GM18508 (cell line): ENCODE results near the gene PYCARD.

Experiments used
- ATAC-seq: cut with Tn5 transposase; IDR thresholded peaks from one replicate; pipeline ENCODE4 v1.9.1; 2021; ENCODE audit warnings: moderate number of reproducible peaks; ENCODE audit not compliant: insufficient read depth, unreplicated experiment

PYCARD gene

DNA sequence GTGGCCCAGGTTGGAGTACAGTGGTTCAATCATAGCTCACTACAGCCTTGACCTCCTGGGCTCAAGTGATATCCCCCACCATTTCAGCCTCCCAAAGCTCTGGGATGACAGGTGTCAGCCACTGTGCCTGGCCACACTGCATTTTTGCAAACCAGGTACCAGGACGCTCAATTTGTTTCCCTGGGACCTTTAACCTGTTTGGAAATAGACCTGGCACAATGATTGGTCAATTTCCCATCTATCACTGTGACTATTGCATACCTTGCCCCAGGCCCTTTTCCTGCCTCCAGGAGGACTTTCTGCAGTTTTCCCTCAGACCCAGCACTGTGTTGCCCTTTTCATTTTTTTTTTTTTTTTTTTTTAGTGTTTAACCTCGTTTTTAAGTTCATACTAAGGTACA, 33.7 kb downstream of the PYCARD start:
- ATAC-seq, result no peak

GRCh38 chr16:31167315-31167714, 35.2 kb downstream of the PYCARD start:
- ATAC-seq, result no peak

DNA sequence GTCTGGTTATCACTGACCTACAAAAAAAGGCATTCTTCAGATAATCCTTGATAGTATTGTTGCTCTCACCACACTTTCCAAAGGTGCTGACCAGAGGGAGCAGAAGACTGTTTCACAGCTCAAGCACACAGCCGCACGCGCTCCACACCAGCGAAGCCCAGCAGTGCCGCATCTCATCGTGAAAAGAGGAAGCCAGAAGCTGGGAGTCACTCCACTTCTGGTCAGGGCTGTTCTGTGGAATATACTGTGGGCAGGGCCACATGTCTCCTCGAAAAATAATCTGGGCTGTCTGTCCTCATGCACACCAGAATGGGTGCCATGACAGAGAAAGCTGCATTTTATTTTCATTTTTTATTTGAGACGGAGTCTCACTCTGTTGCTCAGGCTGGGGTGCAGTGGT, 45.4 kb downstream of the PYCARD start:
- ATAC-seq, result no peak
